Adrenal gland (tissue), 12 donors: ENCODE measurements around the gene MRPL50. TPM values are rescaled to one million over a fixed set of nuclear protein-coding genes. Genes with fewer than 3 reads are reported as not detected.
"Not testable (repeated sequence)": the region's sequence is repeated elsewhere in the genome, so short reads cannot be mapped to it uniquely, and the experiment has no call there.

Experiments
- DNase-seq, 7 donors: peaks; one replicate each; pipeline ENCODE4 v3.0.0-alpha.2; 2019 to 2020
- H3K27ac ChIP-seq, 5 donors: fragments of 200-600 bp; sonication (generic) in 4 of 5; 1 replicate in 3 of 5; 2 replicates in 2 of 5; pipeline versions ENCODE4 v1.5.1 to v1.8.0; 2016 to 2020; ENCODE audit warnings: mild to moderate bottlenecking in 1 of 5
- H3K27me3 ChIP-seq: fragments of 200-600 bp; 2 replicates; pipeline ENCODE4 v1.8.0; 2021
- H3K36me3 ChIP-seq, 2 donors: fragments of 200-600 bp; replicated peaks in 1 of 2; 1 replicate in 1 of 2; 2 replicates in 1 of 2; pipeline versions ENCODE4 v1.5.1 to v1.8.0; 2018 to 2022
- H3K4me1 ChIP-seq, 2 donors: fragments of 200-600 bp; replicated peaks in 1 of 2; 1 replicate in 1 of 2; 2 replicates in 1 of 2; pipeline versions ENCODE4 v1.5.1 to v1.8.0; 2018 to 2021
- H3K4me3 ChIP-seq, 4 donors: fragments of 200-600 bp; sonication (generic) in 3 of 4; one replicate each; pipeline ENCODE4 v1.5.1; 2016 to 2018
- H3K9me3 ChIP-seq, 3 donors: fragments of 200-600 bp; sonication (generic) in 1 of 3; replicated peaks in 1 of 3; 1 replicate in 2 of 3; 2 replicates in 1 of 3; pipeline versions ENCODE4 v1.5.1 to v1.8.0; 2016 to 2021
- POLR2A ChIP-seq, 2 donors: fragments of 450-650 bp; IDR thresholded peaks; one replicate each; pipeline ENCODE4 v1.6.1; 2017; ENCODE audit warnings: antibody characterized with exemption in 2 of 2, mild to moderate bottlenecking in 2 of 2, moderate library complexity in 1 of 2
- WGBS, 4 donors: extraction: QIAGEN DNeasy Blood & Tissue Kit in 2 of 4; methylation state at CpG; one replicate each; pipeline versions ENCODE4 v1.1.5 to v1.1.7; 2013 to 2017; 5-methylcytosine and 5-hydroxymethylcytosine counted together
- intact Hi-C, 2 donors: fragments of 100-400 bp; cut with DNase I; formaldehyde crosslinking; loops; one replicate each; pipeline versions ENCODE4 v1.14.1 to v1.15.0; 2022 to 2023
- polyA plus RNA-seq, 3 donors: library from polyadenylated mRNA; stranded (reverse); fragments of 200-250 nt in 2 of 3; fragments of 350-450 nt in 1 of 3; fragmentation: Illumina TruSeq in 1 of 3; extraction: RNeasy Lipid Tissue Mini Kit (QIAGEN cat#74804) in 1 of 3; gene quantifications; one replicate each; pipeline ENCODE4 v1.2.3, GENCODE V29; 2013 to 2014
- total RNA-seq, 9 donors: library from RNA; depleted of rRNA in 4 of 9; stranded (reverse); fragments of >200 nt in 4 of 9; fragments of 120-200 nt in 1 of 9; fragmentation: NEBNext Ultra II Directional in 1 of 9; extraction: Animal tissue kit (Norgen Biotek cat#: 25700) in 1 of 9; gene quantifications; one replicate each; pipeline versions ENCODE4 v1.1.0 to v1.2.4, GENCODE V29; 2013 to 2023
- TF ChIP-seq, protein P1 (sequence below), 6 experiments: fragments of 450-650 bp in 4 of 6; fragments of 200-600 bp in 2 of 6; sonication (generic) in 1 of 6; IDR thresholded peaks; 1 replicate in 5 of 6; 2 replicates in 1 of 6; pipeline versions ENCODE4 v1.5.1 to v1.8.0; 2016 to 2021; ENCODE audit warnings: antibody characterized with exemption in 6 of 6, mild to moderate bottlenecking in 2 of 6, moderate library complexity in 1 of 6
- donor health status: healthy with polysubstance abuse.
- donor health status: Bipolar disorder and iron deficiency.
- donor health status: DM: yes; HTN: yes; CAD: no.
- donor health status: DM: no; HTN: no; CAD: no.
- donor health status: DM: no; HTN: no; CAD: no.
- donor health status: DM: yes; HTN: yes; CAD: no.

Gene MRPL50
- total and polyA plus RNA-seq, 12 donors, result 8.4 to 48.5 (median 15.9) TPM

DNA sequence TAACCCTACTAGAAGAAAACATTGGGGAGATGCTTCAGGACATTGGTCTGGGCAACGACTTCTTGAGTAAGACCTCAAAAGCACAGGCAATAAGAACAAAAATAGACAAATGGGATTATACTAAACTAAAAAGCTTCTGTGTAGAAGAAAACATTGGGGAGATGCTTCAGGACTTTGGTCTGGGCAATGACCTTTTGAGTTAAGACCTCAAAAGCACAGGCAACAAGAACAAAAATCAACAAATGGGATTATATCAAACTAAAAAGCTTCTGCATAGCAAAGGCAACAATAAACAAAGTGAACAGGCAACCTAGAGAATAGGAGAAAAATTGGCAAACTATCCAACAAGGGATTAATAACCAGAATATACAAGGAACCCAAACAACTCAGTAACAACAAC is 3.7 kb downstream of the MRPL50 start:
- Histone ChIP-seq H3K36me3 (peaks cover 0 to 12% of the 10 kb centered on the region in 2 donors), H3K4me3 (no peak overlapping the region), H3K9me3 (no peaks in the 10 kb centered on the region), H3K4me1 (peaks cover 11 to 42% of the 10 kb centered on the region in 2 donors), H3K27ac (no peak overlapping the region), H3K27me3 (no peaks in the 10 kb centered on the region)
- intact Hi-C loops, result no loop called here
- no peak for DNase-seq
- WGBS, 4 donors, result 94 to 100% (median 99%) methylated on average over 1 of the region's 1 CpG
- no peak for TF ChIP-seq POLR2A (IDR thresholded peaks at IDR 0.05)
- TF ChIP-seq, protein P1, sequence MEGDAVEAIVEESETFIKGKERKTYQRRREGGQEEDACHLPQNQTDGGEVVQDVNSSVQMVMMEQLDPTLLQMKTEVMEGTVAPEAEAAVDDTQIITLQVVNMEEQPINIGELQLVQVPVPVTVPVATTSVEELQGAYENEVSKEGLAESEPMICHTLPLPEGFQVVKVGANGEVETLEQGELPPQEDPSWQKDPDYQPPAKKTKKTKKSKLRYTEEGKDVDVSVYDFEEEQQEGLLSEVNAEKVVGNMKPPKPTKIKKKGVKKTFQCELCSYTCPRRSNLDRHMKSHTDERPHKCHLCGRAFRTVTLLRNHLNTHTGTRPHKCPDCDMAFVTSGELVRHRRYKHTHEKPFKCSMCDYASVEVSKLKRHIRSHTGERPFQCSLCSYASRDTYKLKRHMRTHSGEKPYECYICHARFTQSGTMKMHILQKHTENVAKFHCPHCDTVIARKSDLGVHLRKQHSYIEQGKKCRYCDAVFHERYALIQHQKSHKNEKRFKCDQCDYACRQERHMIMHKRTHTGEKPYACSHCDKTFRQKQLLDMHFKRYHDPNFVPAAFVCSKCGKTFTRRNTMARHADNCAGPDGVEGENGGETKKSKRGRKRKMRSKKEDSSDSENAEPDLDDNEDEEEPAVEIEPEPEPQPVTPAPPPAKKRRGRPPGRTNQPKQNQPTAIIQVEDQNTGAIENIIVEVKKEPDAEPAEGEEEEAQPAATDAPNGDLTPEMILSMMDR (IDR thresholded peaks at IDR 0.05), result no peak

DNA sequence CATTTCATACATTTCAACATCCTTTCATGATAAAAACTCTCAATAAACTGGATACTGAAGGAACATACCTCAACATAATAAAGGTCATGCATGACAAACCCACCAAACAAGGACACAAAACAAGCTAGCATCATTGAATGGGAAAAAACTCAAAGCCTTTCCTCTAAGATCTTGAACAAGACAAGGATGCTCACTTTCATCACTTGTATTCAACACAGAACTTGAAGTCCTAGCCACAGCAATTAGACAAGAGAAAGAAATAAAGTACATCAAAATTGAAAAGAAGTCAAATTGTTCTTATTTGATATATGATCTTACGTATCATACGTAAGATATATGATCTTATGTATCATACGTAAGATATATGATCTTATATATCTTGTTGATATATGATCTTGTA is 5.3 kb downstream of the MRPL50 start:
- WGBS, 4 donors, result 95 to 99% (median 98%) methylated on average over 3 of the region's 3 CpGs
- no peak overlapping the region for H3K4me3 ChIP-seq
- no peak overlapping the region for H3K27ac ChIP-seq
- peaks cover 0 to 24% of the 10 kb centered on the region in 2 donors for H3K36me3 ChIP-seq
- H3K27me3 ChIP-seq, result no peaks in the 10 kb centered on the region
- no peak for DNase-seq
- TF ChIP-seq, protein P1 (IDR thresholded peaks at IDR 0.05), result no peak
- TF ChIP-seq POLR2A (IDR thresholded peaks at IDR 0.05), result no peak
- no peaks in the 10 kb centered on the region for H3K9me3 ChIP-seq
- intact Hi-C loops, result no loop called here
- peaks cover 6 to 39% of the 10 kb centered on the region in 2 donors for H3K4me1 ChIP-seq

DNA sequence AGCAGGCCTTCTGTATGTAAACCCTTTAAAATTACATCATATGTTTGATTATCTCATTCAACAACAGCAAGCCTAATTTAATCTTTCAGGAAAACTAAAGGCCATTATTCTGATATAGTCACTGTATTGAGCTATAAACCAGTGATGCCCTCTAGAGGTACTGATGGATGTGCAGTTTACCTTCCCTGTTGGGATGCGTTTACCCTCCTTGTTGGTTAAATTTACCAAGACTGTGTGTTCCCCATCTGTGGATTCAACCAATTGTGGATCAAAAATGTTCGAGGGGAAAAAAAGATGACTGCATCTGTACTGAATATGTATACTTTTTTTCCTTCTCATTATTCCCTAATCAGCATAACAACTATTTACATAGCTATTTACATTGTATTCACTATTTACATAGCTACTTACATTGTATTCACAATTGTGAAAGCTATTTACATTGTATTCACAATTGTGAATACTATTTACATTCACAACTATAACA is 9.9 kb downstream of the MRPL50 start:
- 87 to 93% (median 89%) methylated on average over 2 of the region's 2 CpGs for WGBS, 4 donors
- Histone ChIP-seq H3K4me1 (no peaks in the 10 kb centered on the region), H3K27me3 (no peaks in the 10 kb centered on the region), H3K27ac (no peak overlapping the region), H3K9me3 (peaks cover 0 to 5% (median 0%) of the 10 kb centered on the region in 3 donors), H3K4me3 (no peak overlapping the region), H3K36me3 (peaks cover 0 to 24% of the 10 kb centered on the region in 2 donors)
- no peak for DNase-seq
- intact Hi-C loops, result no loop called here
- TF ChIP-seq, protein P1 (IDR thresholded peaks at IDR 0.05), result peak in 1 of 6 experiments; percentile 2
- TF ChIP-seq POLR2A (IDR thresholded peaks at IDR 0.05), result no peak

DNA sequence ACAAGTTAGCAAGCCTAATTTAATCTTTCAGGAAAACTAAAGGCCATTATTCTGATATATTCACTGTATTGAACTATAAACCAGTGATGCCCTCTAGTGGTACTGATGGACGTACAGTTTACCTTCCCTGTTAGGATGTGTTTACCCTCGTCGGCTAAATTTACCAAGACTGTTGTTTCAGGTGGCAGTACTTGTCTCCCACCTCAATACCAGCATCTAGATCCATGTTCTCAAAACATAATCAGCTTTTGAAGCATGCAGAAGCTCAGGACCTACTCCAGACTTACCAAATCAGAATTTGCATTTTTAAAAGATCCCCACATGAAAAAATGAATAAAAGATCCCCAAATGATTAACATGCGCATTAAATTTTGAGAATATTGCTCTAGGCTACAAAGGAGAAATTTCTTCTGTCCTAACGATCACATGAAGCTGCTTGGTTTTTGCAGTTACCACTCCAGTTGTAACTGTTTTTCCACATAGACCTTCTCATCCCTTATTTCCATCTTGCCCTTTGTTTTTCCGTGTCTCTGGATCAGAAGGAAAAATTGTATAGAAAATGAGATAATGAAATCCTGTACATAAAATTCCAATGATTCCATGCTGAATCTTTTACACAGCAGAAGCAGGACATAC is 10.4 kb downstream of the MRPL50 start:
- no peaks in the 10 kb centered on the region for H3K27me3 ChIP-seq
- intact Hi-C loops, result no loop called here
- peak in 2 of 7 donors; percentile 22 to 23 for DNase-seq
- TF ChIP-seq, protein P1 (IDR thresholded peaks at IDR 0.05), result peak; percentile 39 to 58 (median 46)
- TF ChIP-seq POLR2A (IDR thresholded peaks at IDR 0.05), result no peak
- H3K36me3 ChIP-seq, result peaks cover 0 to 24% of the 10 kb centered on the region in 2 donors
- 52 to 61% (median 52%) methylated on average over 6 of the region's 6 CpGs for WGBS, 4 donors
- no peak overlapping the region for H3K27ac ChIP-seq
- H3K9me3 ChIP-seq, result peaks cover 0 to 5% (median 0%) of the 10 kb centered on the region in 3 donors
- no peak overlapping the region for H3K4me3 ChIP-seq
- H3K4me1 ChIP-seq, result no peaks in the 10 kb centered on the region

DNA sequence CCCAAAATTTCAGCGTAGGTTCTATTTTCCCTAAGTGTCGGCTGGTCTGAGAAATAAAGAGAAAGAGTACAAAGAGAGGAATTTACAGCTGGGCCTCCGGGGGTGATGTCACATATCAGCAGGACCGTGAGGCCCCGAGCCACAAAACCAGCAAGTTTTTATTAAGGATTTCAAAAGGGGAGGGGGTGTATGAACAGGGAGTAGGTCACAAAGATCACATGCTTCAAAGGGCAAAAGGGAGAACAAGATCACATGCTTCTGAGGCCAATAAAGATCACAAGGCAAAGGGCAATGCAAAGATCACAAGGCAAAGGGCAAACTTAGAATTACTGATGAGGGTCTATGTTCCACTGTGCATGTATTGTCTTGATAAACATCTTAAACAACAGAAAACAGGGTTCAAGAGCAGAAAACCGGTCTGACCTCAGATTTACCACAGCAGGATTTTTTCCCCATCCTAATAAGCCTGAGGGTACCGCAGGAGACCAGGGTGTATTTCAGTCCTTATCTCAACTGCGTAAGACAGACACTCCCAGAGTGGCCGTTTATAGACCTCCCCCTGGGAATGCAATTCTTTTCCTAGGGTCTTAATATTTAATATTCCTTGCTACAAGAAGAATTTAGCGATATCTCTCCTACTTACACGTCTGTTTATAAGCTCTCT is 13.4 kb downstream of the MRPL50 start, which contains the start of gene BAAT:
Gene BAAT (minus strand): TSS at position 134 of the 664 bp plus-strand sequence. CDS start 13,602 bp downstream, outside the sequence.
- H3K9me3 ChIP-seq, H3K4me1 ChIP-seq, intact Hi-C loops, H3K4me3 ChIP-seq, DNase-seq, H3K27me3 ChIP-seq, H3K27ac ChIP-seq: not testable (repeated sequence)
- WGBS, 4 donors, result 91 to 94% (median 93%) methylated on average over 11 of the region's 11 CpGs
- peaks cover 0 to 16% of the 10 kb centered on the region in 2 donors for H3K36me3 ChIP-seq
